ENCODE measurements around the gene SHH. TPM values are rescaled to one million over a fixed set of nuclear protein-coding genes. Genes with fewer than 3 reads are reported as not detected.
A peak's percentile ranks its signal among the peaks of the same experiment; 100 is the strongest.

The SHH gene
- total and polyA plus RNA-seq, 2 of the 13 experiments (the other 11 are each of a cell fraction or from before 2014, with no cell fraction given): 1.9 to 3.4 TPM

GRCh38 chr7:155808549-155809331, 3.5 kb downstream of the SHH start (continued):
- no peak; the same call in 1 of the 2 replicates for TF ChIP-seq RXRA (CRISPR knock-in tag; IDR thresholded peaks at IDR 0.05)
- TF ChIP-seq TERF1 (CRISPR knock-in tag; IDR thresholded peaks at IDR 0.05): no peak
- no peak for TF ChIP-seq GFI1 (CRISPR knock-in tag; IDR thresholded peaks at IDR 0.05; ENCODE audit: borderline replicate concordance)
- TF ChIP-seq ZBTB10 (CRISPR knock-in tag; IDR thresholded peaks at IDR 0.05; ENCODE audit: borderline replicate concordance): no peak; the same call in 1 of the 2 replicates
- no peak for TF ChIP-seq STAG1 (CRISPR knock-in tag; IDR thresholded peaks at IDR 0.05)
- TF ChIP-seq SAFB2 (CRISPR knock-in tag; IDR thresholded peaks at IDR 0.05; ENCODE audit: borderline replicate concordance, low read depth): no peak
- no peak for TF ChIP-seq FUBP1 (CRISPR knock-in tag; IDR thresholded peaks at IDR 0.05; ENCODE audit: borderline replicate concordance)
- no peak for TF ChIP-seq FOXM1 (CRISPR knock-in tag; IDR thresholded peaks at IDR 0.05)
- TF ChIP-seq ZNF598 (CRISPR knock-in tag; IDR thresholded peaks at IDR 0.05; ENCODE audit: borderline replicate concordance): 0 out of 2 replicates have a peak, but pooled peaks have one; percentile 50
- TF ChIP-seq PLRG1 (conservative IDR thresholded peaks at IDR 0.05): no peak
- no peak for TF ChIP-seq TRIM24 (CRISPR knock-in tag; IDR thresholded peaks at IDR 0.05)
- TF ChIP-seq SCMH1 (CRISPR knock-in tag; IDR thresholded peaks at IDR 0.05; ENCODE audit: borderline replicate concordance): no peak
- TF ChIP-seq NR2C2 (CRISPR knock-in tag; IDR thresholded peaks at IDR 0.05; ENCODE audit: borderline replicate concordance): no peak
- TF ChIP-seq SRF (IDR thresholded peaks at IDR 0.05; ENCODE audit: low read depth, low read length): no peak
- peak; percentile 53; the same call in 1 of the 2 replicates for TF ChIP-seq TFDP2 (CRISPR knock-in tag; IDR thresholded peaks at IDR 0.05)
- no peak for TF ChIP-seq E2F1 (CRISPR knock-in tag; IDR thresholded peaks at IDR 0.05)
- TF ChIP-seq ATM (IDR thresholded peaks at IDR 0.05; ENCODE audit: borderline replicate concordance): no peak
- no peak for TF ChIP-seq AGO1 (IDR thresholded peaks at IDR 0.05; ENCODE audit: low read depth, low read length, poor library complexity, severe bottlenecking)
- no peak for TF ChIP-seq IRF1 (CRISPR knock-in tag; IDR thresholded peaks at IDR 0.05; ENCODE audit: low read depth)

Measured in HepG2 (cell line).